HepG2 (cell line): ENCODE data around the gene SPRED3. TPM values are rescaled to one million over a fixed set of nuclear protein-coding genes. Genes with fewer than 3 reads are reported as not detected.

Experiments
- CBX5 ChIP-seq: sonication (generic); formaldehyde crosslinking; IDR thresholded peaks from 2 replicates; pipeline ENCODE4 v1.4.0; 2020; ENCODE audit warnings: missing genetic modification reagents, borderline replicate concordance
- DNMT1 ChIP-seq: sonication (generic); formaldehyde crosslinking; IDR thresholded peaks from 2 replicates; pipeline ENCODE4 v1.5.1; 2020; ENCODE audit warnings: mild to moderate bottlenecking, missing genetic modification reagents
- KAT7 ChIP-seq: IDR thresholded peaks from 2 replicates; pipeline ENCODE4 v1.6.1; 2018; ENCODE audit warnings: borderline replicate concordance, missing compliant biosample characterization
- ZC3H4 ChIP-seq: sonication (generic); formaldehyde crosslinking; IDR thresholded peaks from 2 replicates; pipeline ENCODE4 v1.4.0; 2020; ENCODE audit warnings: missing genetic modification reagents, borderline replicate concordance
- ZNF264 ChIP-seq: sonication (generic); formaldehyde crosslinking; IDR thresholded peaks from 2 replicates; pipeline ENCODE4 v1.4.0; 2020; ENCODE audit warnings: missing genetic modification reagents
- ZNF484 ChIP-seq: sonication (generic); formaldehyde crosslinking; IDR thresholded peaks from 2 replicates; pipeline ENCODE4 v1.5.1; 2020; ENCODE audit warnings: mild to moderate bottlenecking, low read depth, missing genetic modification reagents, borderline replicate concordance
- ZNF501 ChIP-seq: sonication (generic); formaldehyde crosslinking; IDR thresholded peaks from 2 replicates; pipeline ENCODE4 v1.5.1; 2020; ENCODE audit warnings: mild to moderate bottlenecking, moderate library complexity, missing genetic modification reagents
- ZNF720 ChIP-seq: sonication (generic); formaldehyde crosslinking; IDR thresholded peaks from 2 replicates; pipeline ENCODE4 v1.4.0; 2020; ENCODE audit warnings: missing genetic modification reagents
- polyA plus RNA-seq, 8 experiments: library from polyadenylated mRNA; depleted of rRNA in 3 of 8; stranded (reverse) in 7 of 8; unstranded in 1 of 8; fragments of >200 nt; fragmentation: Illumina TruSeq in 4 of 8; extraction: Trizol in 4 of 8; gene quantifications; 2 replicates each; pipeline versions ENCODE4 v1.2.1 to v1.2.3, GENCODE V29; 2011 to 2016; ENCODE audit warnings: low read depth in 4 of 8, missing spikeins in 1 of 8, mixed read lengths in 1 of 8; ENCODE audit not compliant: insufficient read depth in 1 of 8
- total RNA-seq, 5 experiments: library from RNA; depleted of rRNA; stranded (reverse); fragments of >200 nt; fragmentation: Illumina TruSeq; extraction: Trizol; gene quantifications; 2 replicates each; pipeline ENCODE4 v1.2.3, GENCODE V29; 2016; ENCODE audit warnings: low read depth in 1 of 5
- TF ChIP-seq, protein P1 (sequence below): IDR thresholded peaks from 2 replicates; pipeline ENCODE4 v1.6.1; 2016; ENCODE audit warnings: control low read depth
- TF ChIP-seq, protein P2 (sequence below): sonication (generic); formaldehyde crosslinking; IDR thresholded peaks from 2 replicates; pipeline ENCODE4 v1.4.0; 2020; ENCODE audit warnings: mild to moderate bottlenecking, missing genetic modification reagents
- TF ChIP-seq, protein P3 (sequence below): sonication (generic); formaldehyde crosslinking; IDR thresholded peaks from 2 replicates; pipeline ENCODE4 v1.5.0; 2020; ENCODE audit warnings: mild to moderate bottlenecking, missing genetic modification reagents, borderline replicate concordance
- TF ChIP-seq, protein P4 (sequence below): sonication (generic); formaldehyde crosslinking; IDR thresholded peaks from 2 replicates; pipeline ENCODE4 v1.4.0; 2020; ENCODE audit warnings: missing genetic modification reagents

The SPRED3 gene
- total and polyA plus RNA-seq, 2 of the 13 experiments (the other 11 are each of a cell fraction or from before 2014, with no cell fraction given): 0.15 to 0.17 TPM

DNA sequence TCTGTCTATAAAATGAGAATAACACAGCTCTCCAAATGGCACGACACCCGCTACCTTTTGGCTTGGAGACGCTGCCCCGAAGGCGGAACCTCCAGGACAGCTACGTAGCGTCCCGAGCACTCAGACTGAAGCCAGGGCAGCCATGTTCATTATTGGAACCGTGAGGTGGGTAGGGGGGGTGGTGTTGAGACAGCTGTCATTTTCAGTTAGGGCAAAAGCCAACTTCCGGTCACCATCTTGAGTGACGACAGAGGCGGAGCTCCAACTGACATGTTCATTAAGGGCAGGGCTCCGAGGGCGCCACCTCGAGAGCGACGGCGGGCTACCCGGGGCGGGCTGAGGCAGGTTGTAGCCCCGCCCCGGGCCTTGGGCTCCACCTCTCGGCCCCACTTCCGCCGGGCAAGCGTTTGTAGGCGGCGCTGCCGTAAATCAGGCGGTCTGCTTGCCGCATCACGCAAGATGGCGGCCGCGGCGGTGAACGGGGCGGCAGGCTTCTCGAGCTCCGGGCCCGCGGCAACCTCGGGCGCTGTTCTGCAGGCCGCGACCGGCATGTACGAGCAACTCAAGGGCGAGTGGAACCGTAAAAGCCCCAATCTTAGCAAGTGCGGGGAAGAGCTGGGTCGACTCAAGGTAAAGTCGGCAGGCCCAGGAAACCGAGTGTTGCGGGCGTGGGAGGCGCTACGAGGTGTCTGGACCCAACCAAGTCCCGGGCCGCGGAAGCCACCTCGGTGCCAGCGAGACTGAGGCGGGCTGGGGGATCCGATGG, 14.0 kb upstream of the SPRED3 start, which contains the start of gene PSMD8 (continued):
- TF ChIP-seq, protein P1, sequence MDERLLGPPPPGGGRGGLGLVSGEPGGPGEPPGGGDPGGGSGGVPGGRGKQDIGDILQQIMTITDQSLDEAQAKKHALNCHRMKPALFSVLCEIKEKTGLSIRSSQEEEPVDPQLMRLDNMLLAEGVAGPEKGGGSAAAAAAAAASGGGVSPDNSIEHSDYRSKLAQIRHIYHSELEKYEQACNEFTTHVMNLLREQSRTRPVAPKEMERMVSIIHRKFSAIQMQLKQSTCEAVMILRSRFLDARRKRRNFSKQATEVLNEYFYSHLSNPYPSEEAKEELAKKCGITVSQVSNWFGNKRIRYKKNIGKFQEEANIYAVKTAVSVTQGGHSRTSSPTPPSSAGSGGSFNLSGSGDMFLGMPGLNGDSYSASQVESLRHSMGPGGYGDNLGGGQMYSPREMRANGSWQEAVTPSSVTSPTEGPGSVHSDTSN (CRISPR knock-in tag): peak; percentile 40; the same call in 1 of the 2 replicates
- no peak for TF ChIP-seq CBX5
- TF ChIP-seq, protein P2, sequence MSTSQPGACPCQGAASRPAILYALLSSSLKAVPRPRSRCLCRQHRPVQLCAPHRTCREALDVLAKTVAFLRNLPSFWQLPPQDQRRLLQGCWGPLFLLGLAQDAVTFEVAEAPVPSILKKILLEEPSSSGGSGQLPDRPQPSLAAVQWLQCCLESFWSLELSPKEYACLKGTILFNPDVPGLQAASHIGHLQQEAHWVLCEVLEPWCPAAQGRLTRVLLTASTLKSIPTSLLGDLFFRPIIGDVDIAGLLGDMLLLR (CRISPR knock-in tag): peak; percentile 22; the same call in 1 of the 2 replicates
- TF ChIP-seq, protein P3, sequence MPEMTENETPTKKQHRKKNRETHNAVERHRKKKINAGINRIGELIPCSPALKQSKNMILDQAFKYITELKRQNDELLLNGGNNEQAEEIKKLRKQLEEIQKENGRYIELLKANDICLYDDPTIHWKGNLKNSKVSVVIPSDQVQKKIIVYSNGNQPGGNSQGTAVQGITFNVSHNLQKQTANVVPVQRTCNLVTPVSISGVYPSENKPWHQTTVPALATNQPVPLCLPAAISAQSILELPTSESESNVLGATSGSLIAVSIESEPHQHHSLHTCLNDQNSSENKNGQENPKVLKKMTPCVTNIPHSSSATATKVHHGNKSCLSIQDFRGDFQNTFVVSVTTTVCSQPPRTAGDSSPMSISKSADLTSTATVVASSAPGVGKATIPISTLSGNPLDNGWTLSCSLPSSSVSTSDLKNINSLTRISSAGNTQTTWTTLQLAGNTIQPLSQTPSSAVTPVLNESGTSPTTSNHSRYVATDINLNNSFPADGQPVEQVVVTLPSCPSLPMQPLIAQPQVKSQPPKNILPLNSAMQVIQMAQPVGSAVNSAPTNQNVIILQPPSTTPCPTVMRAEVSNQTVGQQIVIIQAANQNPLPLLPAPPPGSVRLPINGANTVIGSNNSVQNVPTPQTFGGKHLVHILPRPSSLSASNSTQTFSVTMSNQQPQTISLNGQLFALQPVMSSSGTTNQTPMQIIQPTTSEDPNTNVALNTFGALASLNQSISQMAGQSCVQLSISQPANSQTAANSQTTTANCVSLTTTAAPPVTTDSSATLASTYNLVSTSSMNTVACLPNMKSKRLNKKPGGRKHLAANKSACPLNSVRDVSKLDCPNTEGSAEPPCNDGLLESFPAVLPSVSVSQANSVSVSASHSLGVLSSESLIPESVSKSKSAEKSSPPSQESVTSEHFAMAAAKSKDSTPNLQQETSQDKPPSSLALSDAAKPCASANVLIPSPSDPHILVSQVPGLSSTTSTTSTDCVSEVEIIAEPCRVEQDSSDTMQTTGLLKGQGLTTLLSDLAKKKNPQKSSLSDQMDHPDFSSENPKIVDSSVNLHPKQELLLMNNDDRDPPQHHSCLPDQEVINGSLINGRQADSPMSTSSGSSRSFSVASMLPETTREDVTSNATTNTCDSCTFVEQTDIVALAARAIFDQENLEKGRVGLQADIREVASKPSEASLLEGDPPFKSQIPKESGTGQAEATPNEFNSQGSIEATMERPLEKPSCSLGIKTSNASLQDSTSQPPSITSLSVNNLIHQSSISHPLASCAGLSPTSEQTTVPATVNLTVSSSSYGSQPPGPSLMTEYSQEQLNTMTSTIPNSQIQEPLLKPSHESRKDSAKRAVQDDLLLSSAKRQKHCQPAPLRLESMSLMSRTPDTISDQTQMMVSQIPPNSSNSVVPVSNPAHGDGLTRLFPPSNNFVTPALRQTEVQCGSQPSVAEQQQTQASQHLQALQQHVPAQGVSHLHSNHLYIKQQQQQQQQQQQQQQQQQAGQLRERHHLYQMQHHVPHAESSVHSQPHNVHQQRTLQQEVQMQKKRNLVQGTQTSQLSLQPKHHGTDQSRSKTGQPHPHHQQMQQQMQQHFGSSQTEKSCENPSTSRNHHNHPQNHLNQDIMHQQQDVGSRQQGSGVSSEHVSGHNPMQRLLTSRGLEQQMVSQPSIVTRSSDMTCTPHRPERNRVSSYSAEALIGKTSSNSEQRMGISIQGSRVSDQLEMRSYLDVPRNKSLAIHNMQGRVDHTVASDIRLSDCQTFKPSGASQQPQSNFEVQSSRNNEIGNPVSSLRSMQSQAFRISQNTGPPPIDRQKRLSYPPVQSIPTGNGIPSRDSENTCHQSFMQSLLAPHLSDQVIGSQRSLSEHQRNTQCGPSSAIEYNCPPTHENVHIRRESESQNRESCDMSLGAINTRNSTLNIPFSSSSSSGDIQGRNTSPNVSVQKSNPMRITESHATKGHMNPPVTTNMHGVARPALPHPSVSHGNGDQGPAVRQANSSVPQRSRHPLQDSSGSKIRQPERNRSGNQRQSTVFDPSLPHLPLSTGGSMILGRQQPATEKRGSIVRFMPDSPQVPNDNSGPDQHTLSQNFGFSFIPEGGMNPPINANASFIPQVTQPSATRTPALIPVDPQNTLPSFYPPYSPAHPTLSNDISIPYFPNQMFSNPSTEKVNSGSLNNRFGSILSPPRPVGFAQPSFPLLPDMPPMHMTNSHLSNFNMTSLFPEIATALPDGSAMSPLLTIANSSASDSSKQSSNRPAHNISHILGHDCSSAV (CRISPR knock-in tag): peak; percentile 70; the same call in 1 of the 2 replicates
- no peak for TF ChIP-seq ZNF264 (CRISPR knock-in tag)
- TF ChIP-seq ZNF501 (CRISPR knock-in tag): peak; percentile 96
- TF ChIP-seq ZNF484 (CRISPR knock-in tag): no peak
- TF ChIP-seq KAT7 (CRISPR knock-in tag): 0 out of 2 replicates have a peak, but pooled peaks have one; percentile 87
- TF ChIP-seq, protein P4, sequence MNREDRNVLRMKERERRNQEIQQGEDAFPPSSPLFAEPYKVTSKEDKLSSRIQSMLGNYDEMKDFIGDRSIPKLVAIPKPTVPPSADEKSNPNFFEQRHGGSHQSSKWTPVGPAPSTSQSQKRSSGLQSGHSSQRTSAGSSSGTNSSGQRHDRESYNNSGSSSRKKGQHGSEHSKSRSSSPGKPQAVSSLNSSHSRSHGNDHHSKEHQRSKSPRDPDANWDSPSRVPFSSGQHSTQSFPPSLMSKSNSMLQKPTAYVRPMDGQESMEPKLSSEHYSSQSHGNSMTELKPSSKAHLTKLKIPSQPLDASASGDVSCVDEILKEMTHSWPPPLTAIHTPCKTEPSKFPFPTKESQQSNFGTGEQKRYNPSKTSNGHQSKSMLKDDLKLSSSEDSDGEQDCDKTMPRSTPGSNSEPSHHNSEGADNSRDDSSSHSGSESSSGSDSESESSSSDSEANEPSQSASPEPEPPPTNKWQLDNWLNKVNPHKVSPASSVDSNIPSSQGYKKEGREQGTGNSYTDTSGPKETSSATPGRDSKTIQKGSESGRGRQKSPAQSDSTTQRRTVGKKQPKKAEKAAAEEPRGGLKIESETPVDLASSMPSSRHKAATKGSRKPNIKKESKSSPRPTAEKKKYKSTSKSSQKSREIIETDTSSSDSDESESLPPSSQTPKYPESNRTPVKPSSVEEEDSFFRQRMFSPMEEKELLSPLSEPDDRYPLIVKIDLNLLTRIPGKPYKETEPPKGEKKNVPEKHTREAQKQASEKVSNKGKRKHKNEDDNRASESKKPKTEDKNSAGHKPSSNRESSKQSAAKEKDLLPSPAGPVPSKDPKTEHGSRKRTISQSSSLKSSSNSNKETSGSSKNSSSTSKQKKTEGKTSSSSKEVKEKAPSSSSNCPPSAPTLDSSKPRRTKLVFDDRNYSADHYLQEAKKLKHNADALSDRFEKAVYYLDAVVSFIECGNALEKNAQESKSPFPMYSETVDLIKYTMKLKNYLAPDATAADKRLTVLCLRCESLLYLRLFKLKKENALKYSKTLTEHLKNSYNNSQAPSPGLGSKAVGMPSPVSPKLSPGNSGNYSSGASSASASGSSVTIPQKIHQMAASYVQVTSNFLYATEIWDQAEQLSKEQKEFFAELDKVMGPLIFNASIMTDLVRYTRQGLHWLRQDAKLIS: 0 out of 2 replicates have a peak, but pooled peaks have one; percentile 45
- TF ChIP-seq ZC3H4: no peak
- peak; percentile 58; the same call in 1 of the 2 replicates for TF ChIP-seq DNMT1
- no peak for TF ChIP-seq ZNF720 (CRISPR knock-in tag)
